GM12874 (cell line): ENCODE measurements around the gene KIF1A.

ENCODE experiments used
- CTCF ChIP-seq: IDR thresholded peaks from 2 replicates; pipeline ENCODE4 v1.5.1; 2011; ENCODE audit warnings: low read depth, mild to moderate bottlenecking, control low read depth, low read length, moderate library complexity; ENCODE audit not compliant: insufficient read depth

KIF1A gene

GRCh38 chr2:240819858-240820606 is at the start of gene KIF1A:
Gene KIF1A (minus strand): TSS chr2:240820219. CDS start chr2:240797752, 22,467 bp downstream.
- no peak for TF ChIP-seq CTCF

GRCh38 chr2:240869109-240869955 is 49.3 kb upstream of the KIF1A start:
- no peak for TF ChIP-seq CTCF

GRCh38 chr2:240868286-240869108 is 48.5 kb upstream of the KIF1A start, which contains the start of gene AGXT:
Gene AGXT (plus strand): TSS chr2:240868824. CDS start chr2:240868866, 42 bp downstream.
- no peak for TF ChIP-seq CTCF

- no peak for TF ChIP-seq CTCF
Measured at GRCh38 chr2:240865391-240865790, 45.4 kb upstream of the KIF1A start.

- no peak for TF ChIP-seq CTCF
Measured at GRCh38 chr2:240864475-240864874, 44.5 kb upstream of the KIF1A start.

GRCh38 chr2:240861547-240861946 is 41.5 kb upstream of the KIF1A start:
- TF ChIP-seq CTCF = no peak

GRCh38 chr2:240858871-240859270 is 38.9 kb upstream of the KIF1A start:
- no peak for TF ChIP-seq CTCF
